Psoas muscle (tissue), 8 donors: Measurements from ENCODE around the gene SH3PXD2B. TPM values are rescaled to one million over a fixed set of nuclear protein-coding genes. Genes with fewer than 3 reads are reported as not detected.
A peak's percentile ranks its signal among the peaks of the same experiment; 100 is the strongest.

Source experiments
- ATAC-seq, 4 donors: fragments of 200-7000 bp; cut with Tn5 transposase; one replicate each; pipeline ENCODE4 v1.9.1; 2020; ENCODE audit warnings: moderate library complexity in 3 of 4, mild to moderate bottlenecking in 2 of 4
- DNase-seq, 2 donors: peaks; one replicate each; pipeline ENCODE4 v3.0.0-alpha.2; 2020
- H3K27ac ChIP-seq: fragments of 200-600 bp; one replicate; pipeline ENCODE4 v1.8.0; 2022
- H3K27me3 ChIP-seq, 3 donors: fragments of 200-600 bp in 1 of 3; one replicate each; pipeline versions ENCODE4 v1.6.1 to v1.8.0; 2013 to 2022; ENCODE audit warnings: low read length in 2 of 3, mild to moderate bottlenecking in 2 of 3, moderate library complexity in 1 of 3; ENCODE audit not compliant: insufficient read depth in 3 of 3
- H3K36me3 ChIP-seq, 2 donors: fragments of 200-600 bp in 1 of 2; one replicate each; pipeline versions ENCODE4 v1.6.1 to v1.8.0; 2013 to 2022; ENCODE audit warnings: low read depth in 1 of 2, mild to moderate bottlenecking in 1 of 2, moderate library complexity in 1 of 2; ENCODE audit not compliant: insufficient read depth in 1 of 2
- H3K4me1 ChIP-seq: fragments of 200-600 bp; one replicate; pipeline ENCODE4 v1.8.0; 2022
- H3K4me3 ChIP-seq: fragments of 200-600 bp; one replicate; pipeline ENCODE4 v1.8.0; 2022; ENCODE audit warnings: mild to moderate bottlenecking
- H3K9me3 ChIP-seq: fragments of 200-600 bp; one replicate; pipeline ENCODE4 v1.8.0; 2022
- WGBS, 3 donors: extraction: QIAGEN DNeasy Blood & Tissue Kit; methylation state at CpG; one replicate each; pipeline versions ENCODE4 v1.1.6 to v1.1.7; 2013; 5-methylcytosine and 5-hydroxymethylcytosine counted together
- intact Hi-C, 2 donors: fragments of 100-400 bp; cut with DNase I; formaldehyde crosslinking; loops; one replicate each; pipeline versions ENCODE4 v1.11.0 to v1.14.2; 2022
- polyA plus RNA-seq, 3 donors: library from polyadenylated mRNA; stranded (reverse); fragments of 200-250 nt; gene quantifications; one replicate each; pipeline ENCODE4 v1.2.3, GENCODE V29; 2013
- total RNA-seq, 4 donors: library from RNA; stranded (reverse); fragmentation: NEBNext Ultra II Directional in 2 of 4; extraction: Animal tissue kit (Norgen Biotek cat#: 25700) in 2 of 4; gene quantifications; one replicate each; pipeline versions ENCODE4 v1.2.1 to v1.2.4, GENCODE V29; 2021 to 2023
- TF ChIP-seq, protein P1 (sequence below): fragments of 200-600 bp; IDR thresholded peaks from one replicate; pipeline ENCODE4 v1.8.0; 2022; ENCODE audit warnings: antibody characterized with exemption
- donor health status: healthy with polysubstance abuse.
- donor health status: DM: no; HTN: no; CAD: no; lungs with moderate emphysema.
- donor health status: Bipolar disorder and iron deficiency.
- donor health status: healthy.
- donor health status: DM: yes; HTN: yes; CAD: no.
- donor health status: DM: no; HTN: no; CAD: no.
- donor health status: DM: no; HTN: no; CAD: no.
- donor health status: DM: yes; HTN: yes; CAD: no.

SH3PXD2B gene
- total and polyA plus RNA-seq, 7 donors, result 0.58 to 5.3 (median 2.5) TPM

DNA sequence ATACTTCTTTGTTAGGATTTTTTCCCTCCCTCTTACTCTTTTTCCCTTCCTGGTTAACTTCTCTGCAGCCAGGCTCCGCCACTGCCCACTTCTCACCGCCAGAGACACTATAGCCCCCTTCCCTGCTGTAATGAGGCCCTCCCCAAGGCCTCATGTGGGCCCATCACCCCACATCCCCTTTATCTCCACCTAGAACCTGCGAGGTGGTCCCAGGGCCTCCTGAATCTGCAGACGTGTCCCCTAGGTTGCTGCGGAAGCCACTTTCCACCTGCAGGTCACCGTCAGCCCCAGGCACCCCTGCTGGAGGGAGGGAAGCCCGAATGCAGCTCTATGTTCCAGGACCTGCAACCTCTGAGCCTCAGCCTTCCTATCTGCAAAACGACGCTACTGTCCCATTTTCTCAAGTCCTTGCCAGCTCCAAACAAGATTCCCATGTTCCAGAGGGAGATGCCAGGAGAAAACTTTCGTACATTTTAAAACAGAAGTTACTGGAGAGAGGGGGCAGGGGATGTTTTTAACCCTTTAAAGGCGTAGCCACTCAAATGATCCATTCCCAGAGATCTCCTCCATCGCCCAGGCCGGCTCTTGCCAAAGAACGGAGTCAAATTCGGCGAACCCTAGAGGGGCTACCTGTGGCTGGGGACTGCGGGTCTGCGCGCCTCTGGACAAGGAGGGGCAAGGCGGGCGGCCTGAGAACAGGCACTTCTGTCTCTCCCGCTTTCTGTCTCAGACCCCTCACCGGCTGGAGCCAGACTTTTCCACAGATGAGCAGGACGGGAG lies 929 bp downstream of the SH3PXD2B start:
- Histone ChIP-seq H3K9me3 (no peaks in the 10 kb centered on the region), H3K27ac (no peak overlapping the region), H3K27me3 (peaks cover 0 to 6% (median 1%) of the 10 kb centered on the region in 3 donors), H3K36me3 (no peaks in the 10 kb centered on the region), H3K4me1 (no peaks in the 10 kb centered on the region), H3K4me3 (peak overlapping the region; percentile 79)
- ATAC-seq, result peak in 1 of 4 donors; percentile 39
- intact Hi-C loops, result no loop called here
- TF ChIP-seq, protein P1, sequence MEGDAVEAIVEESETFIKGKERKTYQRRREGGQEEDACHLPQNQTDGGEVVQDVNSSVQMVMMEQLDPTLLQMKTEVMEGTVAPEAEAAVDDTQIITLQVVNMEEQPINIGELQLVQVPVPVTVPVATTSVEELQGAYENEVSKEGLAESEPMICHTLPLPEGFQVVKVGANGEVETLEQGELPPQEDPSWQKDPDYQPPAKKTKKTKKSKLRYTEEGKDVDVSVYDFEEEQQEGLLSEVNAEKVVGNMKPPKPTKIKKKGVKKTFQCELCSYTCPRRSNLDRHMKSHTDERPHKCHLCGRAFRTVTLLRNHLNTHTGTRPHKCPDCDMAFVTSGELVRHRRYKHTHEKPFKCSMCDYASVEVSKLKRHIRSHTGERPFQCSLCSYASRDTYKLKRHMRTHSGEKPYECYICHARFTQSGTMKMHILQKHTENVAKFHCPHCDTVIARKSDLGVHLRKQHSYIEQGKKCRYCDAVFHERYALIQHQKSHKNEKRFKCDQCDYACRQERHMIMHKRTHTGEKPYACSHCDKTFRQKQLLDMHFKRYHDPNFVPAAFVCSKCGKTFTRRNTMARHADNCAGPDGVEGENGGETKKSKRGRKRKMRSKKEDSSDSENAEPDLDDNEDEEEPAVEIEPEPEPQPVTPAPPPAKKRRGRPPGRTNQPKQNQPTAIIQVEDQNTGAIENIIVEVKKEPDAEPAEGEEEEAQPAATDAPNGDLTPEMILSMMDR, result peak; percentile 14
- DNase-seq, result peak in 1 of 2 donors; percentile 54
- 25 to 31% (median 28%) methylated on average over 24 of the region's 24 CpGs for WGBS, 3 donors

DNA sequence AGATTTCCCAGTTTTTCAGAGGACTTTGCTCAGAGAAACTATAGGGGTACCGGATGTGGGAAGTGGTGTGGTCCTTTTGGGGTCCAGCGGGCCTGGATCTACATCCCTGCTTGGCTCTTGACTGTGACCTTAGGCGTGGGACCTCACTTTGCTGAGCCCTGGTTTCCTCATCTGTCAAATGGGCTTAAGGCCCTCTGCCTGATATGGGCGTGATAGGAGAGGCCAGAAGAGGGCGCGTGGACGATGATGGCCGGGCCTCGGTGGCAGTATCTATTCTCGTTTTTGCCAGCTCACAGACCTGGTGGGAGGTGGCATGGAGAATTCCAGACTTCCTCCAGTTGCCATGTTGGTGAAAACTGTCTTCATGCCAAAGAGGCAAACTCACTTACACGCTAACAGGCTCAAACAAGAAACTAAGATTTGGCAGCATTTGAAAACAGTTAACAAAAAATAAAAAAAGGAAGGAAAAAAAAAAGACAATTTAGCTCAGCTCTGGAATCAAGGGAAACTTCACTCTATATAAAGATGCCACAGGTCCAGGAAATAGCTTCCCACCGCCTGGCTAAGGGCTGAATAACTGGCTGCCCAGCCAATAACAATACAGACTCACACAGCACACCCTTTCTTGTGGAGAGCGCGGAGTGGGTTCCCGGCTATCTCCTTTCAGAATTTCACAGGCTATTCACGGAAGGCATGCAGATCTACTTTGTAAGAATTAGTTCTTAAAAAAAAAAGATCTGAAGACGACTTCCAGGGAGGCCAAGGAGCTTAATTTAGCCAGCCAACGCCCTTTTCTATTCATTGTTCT lies 1.7 kb downstream of the SH3PXD2B start:
- H3K4me3 ChIP-seq, result peak overlapping the region; percentile 79
- DNase-seq, result no peak

DNA sequence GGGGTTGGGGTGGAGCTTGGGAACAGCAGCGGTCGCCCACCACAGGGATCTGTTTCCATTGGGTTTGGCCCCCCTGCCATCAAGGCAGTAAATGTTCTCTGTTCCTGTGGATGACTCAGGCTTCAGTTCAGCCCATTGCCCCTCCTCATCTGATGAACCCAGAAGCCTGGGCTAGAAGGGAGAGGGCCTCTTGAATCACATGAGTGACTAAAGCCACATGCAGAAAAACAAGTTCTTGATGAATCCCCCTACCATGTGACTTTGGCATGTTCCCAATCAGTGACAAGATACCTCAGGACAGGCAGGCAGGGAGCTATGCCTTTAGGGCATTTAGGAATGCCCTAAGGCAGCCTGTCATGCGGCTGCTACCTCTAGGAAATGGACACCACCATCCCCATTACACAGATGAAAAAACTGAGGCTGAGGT lies 2.5 kb downstream of the SH3PXD2B start:
- DNase-seq (peak in 1 of 2 donors; percentile 46), ATAC-seq (peak in 1 of 4 donors; percentile 32)
- Histone ChIP-seq H3K4me3 (no peak overlapping the region), H3K27ac (no peak overlapping the region), H3K36me3 (no peaks in the 10 kb centered on the region), H3K27me3 (peaks cover 0 to 6% (median 1%) of the 10 kb centered on the region in 3 donors), H3K4me1 (peaks cover 4% of the 10 kb centered on the region), H3K9me3 (no peaks in the 10 kb centered on the region)
- intact Hi-C loops, result no loop called here
- TF ChIP-seq, protein P1, result no peak
- WGBS, 3 donors, result 88 to 100% (median 96%) methylated on average over 3 of the region's 3 CpGs

More for the DNA sequence above, 1.7 kb downstream of the SH3PXD2B start:
- ATAC-seq, result peak in 1 of 4 donors; percentile 39
- no peaks in the 10 kb centered on the region for H3K36me3 ChIP-seq
- H3K4me1 ChIP-seq, result no peaks in the 10 kb centered on the region
- 64 to 69% (median 68%) methylated on average over 18 of the region's 18 CpGs for WGBS, 3 donors
- no peaks in the 10 kb centered on the region for H3K9me3 ChIP-seq
- TF ChIP-seq, protein P1, result no peak
- H3K27me3 ChIP-seq, result peaks cover 0 to 6% (median 1%) of the 10 kb centered on the region in 3 donors
- intact Hi-C loops, result no loop called here
- H3K27ac ChIP-seq, result no peak overlapping the region

DNA sequence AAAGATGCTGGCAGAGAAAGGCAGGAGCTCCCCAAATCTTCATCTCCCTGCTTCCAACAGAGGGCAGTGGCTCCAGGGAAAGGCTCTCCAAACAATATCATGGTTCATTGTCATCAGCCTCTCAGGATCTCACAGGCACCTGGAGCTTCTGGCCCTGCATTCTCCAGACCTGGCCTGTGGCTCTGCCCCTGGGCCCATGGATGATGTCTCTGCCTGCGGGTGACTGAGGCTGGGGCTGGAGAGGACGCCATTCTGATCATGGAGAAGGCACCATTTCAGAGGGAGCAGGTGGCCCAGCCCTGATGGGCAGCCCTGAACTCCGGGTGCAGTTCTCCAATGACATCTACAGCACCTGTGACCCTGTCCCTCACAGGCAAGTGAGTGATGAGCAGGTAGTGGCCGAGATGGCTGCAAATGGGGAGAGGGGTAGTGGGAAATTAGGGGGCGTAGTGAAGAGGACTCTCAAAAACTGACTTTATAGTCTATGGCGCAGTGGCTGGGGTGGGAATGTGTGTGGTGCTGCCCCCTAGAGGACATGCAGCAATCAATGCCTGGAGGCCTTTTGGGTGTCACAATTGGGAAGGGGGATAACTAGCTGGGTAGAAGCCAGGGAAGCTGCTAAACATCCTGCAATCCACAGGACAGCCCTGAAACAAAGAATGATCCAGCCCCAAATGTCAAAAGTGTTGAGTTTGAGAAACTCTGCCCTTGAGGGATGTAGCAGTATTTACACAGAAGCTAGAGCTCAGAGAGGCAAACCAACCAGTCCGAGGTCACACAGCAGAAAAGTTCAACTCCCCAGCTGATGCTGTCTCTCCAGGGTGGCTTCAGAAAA lies 3.2 kb downstream of the SH3PXD2B start:
- 79 to 87% (median 84%) methylated on average over 7 of the region's 7 CpGs for WGBS, 3 donors
- Histone ChIP-seq H3K4me3 (no peak overlapping the region), H3K4me1 (peaks cover 4% of the 10 kb centered on the region), H3K9me3 (no peaks in the 10 kb centered on the region), H3K27ac (no peak overlapping the region), H3K27me3 (no peaks in the 10 kb centered on the region), H3K36me3 (no peaks in the 10 kb centered on the region)
- intact Hi-C loops, result no loop called here
- ATAC-seq (no peak), DNase-seq (peak in 1 of 2 donors; percentile 47)
- TF ChIP-seq, protein P1, result peak; percentile 41
